ENCODE results near the gene NKTR.
"Not testable (repeated sequence)": the region's sequence is repeated elsewhere in the genome, so short reads cannot be mapped to it uniquely, and the experiment has no call there.

NKTR gene

GRCh38 chr3:42569593-42570142 is 30.8 kb upstream of the NKTR start:
- no peak for DNase-seq (ENCODE audit: low read depth, low spot score)
- no peak for TF ChIP-seq CTCF (IDR thresholded peaks at IDR 0.05; ENCODE audit: low read depth, low read length)
- in situ Hi-C loops (cut with HindIII; ENCODE audit: low sequenced_read_pairs) = no loop called here
- H3K4me3 ChIP-seq (ENCODE audit: low read depth, low read length) = no peak overlapping the region

GRCh38 chr3:42572278-42572677 is 28.2 kb upstream of the NKTR start:
- peak; percentile 56 for TF ChIP-seq CTCF (IDR thresholded peaks at IDR 0.05; ENCODE audit: low read depth, low read length)
- no peak for DNase-seq (ENCODE audit: low read depth, low spot score)
- H3K4me3 ChIP-seq (ENCODE audit: low read depth, low read length) = no peak overlapping the region
- in situ Hi-C loops (cut with HindIII; ENCODE audit: low sequenced_read_pairs) = no loop called here

GRCh38 chr3:42575137-42575741 is 25.2 kb upstream of the NKTR start:
- no peak for TF ChIP-seq CTCF (IDR thresholded peaks at IDR 0.05; ENCODE audit: low read depth, low read length)
- no peak for DNase-seq (ENCODE audit: low read depth, low spot score)
- in situ Hi-C loops (cut with HindIII; ENCODE audit: low sequenced_read_pairs) = no loop called here
- H3K4me3 ChIP-seq (ENCODE audit: low read depth, low read length) = no peak overlapping the region

- TF ChIP-seq CTCF (IDR thresholded peaks at IDR 0.05; ENCODE audit: low read depth, low read length) = no peak
- no peak for DNase-seq (ENCODE audit: low read depth, low spot score)
- in situ Hi-C loops (cut with HindIII; ENCODE audit: low sequenced_read_pairs) = no loop called here
- no peak overlapping the region for H3K4me3 ChIP-seq (ENCODE audit: low read depth, low read length)
Measured at GRCh38 chr3:42578054-42578453, 22.4 kb upstream of the NKTR start.

- in situ Hi-C loops (cut with HindIII; ENCODE audit: low sequenced_read_pairs); H3K4me3 ChIP-seq (ENCODE audit: low read depth, low read length); DNase-seq (ENCODE audit: low read depth, low spot score): not testable (repeated sequence)
Measured at GRCh38 chr3:42579346-42579745, 21.1 kb upstream of the NKTR start.

- TF ChIP-seq CTCF (IDR thresholded peaks at IDR 0.05; ENCODE audit: low read depth, low read length) = no peak
- in situ Hi-C loops (cut with HindIII; ENCODE audit: low sequenced_read_pairs) = no loop called here
- H3K4me3 ChIP-seq (ENCODE audit: low read depth, low read length) = peak overlapping the region; percentile 74
- peak; percentile 3 for DNase-seq (ENCODE audit: low read depth, low spot score)
Measured at GRCh38 chr3:42581400-42581708, 19.1 kb upstream of the NKTR start.

- peak within 1 kb of the TSS; percentile 74 for H3K4me3 ChIP-seq (ENCODE audit: low read depth, low read length)
- DNase-seq (ENCODE audit: low read depth, low spot score) = peak; percentile 94
- in situ Hi-C loops (cut with HindIII; ENCODE audit: low sequenced_read_pairs) = no loop called here
- TF ChIP-seq CTCF (IDR thresholded peaks at IDR 0.05; ENCODE audit: low read depth, low read length) = no peak
Measured at GRCh38 chr3:42581709-42582473, 18.6 kb upstream of the NKTR start, which contains the start of gene SEC22C. TSS of gene SEC22C (minus strand) at chr3:42581967. CDS start at chr3:42569046, 12,921 bp downstream.

All from astrocyte of the spinal cord (primary cell).